Stimulated activated CD4-positive, alpha-beta T cell treated with anti-CD3 and anti-CD28 coated beads, Interleukin-1b, Interleukin-23, amount 100 ng/mL, for 4 hours (primary cell): ENCODE data around the gene ENAH.
"Not testable (repeated sequence)": the region's sequence is repeated elsewhere in the genome, so short reads cannot be mapped to it uniquely, and the experiment has no call there.

ENCODE experiments used
- DNase-seq, 2 donors: peaks; one replicate each; pipeline ENCODE4 v3.0.0-alpha.2; 2020; ENCODE audit warnings: low read depth in 2 of 2

Gene ENAH

GRCh38 chr1:225674381-225674780 is 21.5 kb upstream of the ENAH start:
- DNase-seq = no peak

- DNase-seq = no peak
Observed at GRCh38 chr1:225670806-225671733, 18.1 kb upstream of the ENAH start.

- no peak for DNase-seq
Observed at GRCh38 chr1:225670356-225670755, 17.4 kb upstream of the ENAH start.

- no peak for DNase-seq
Observed at GRCh38 chr1:225668222-225668621, 15.3 kb upstream of the ENAH start.

- no peak for DNase-seq
Observed at GRCh38 chr1:225667362-225667761, 14.4 kb upstream of the ENAH start.

- no peak for DNase-seq
Observed at GRCh38 chr1:225666495-225666894, 13.6 kb upstream of the ENAH start.

- no peak for DNase-seq
Observed at GRCh38 chr1:225664762-225665161, 11.8 kb upstream of the ENAH start.

GRCh38 chr1:225662155-225662554 is 9.2 kb upstream of the ENAH start:
- no peak for DNase-seq

GRCh38 chr1:225660544-225660946 is 7.6 kb upstream of the ENAH start:
- no peak for DNase-seq

GRCh38 chr1:225658041-225658440 is 5.1 kb upstream of the ENAH start:
- no peak for DNase-seq

- no peak for DNase-seq
Observed at GRCh38 chr1:225657462-225657989, 4.6 kb upstream of the ENAH start.

- DNase-seq = not testable (repeated sequence)
Observed at GRCh38 chr1:225656259-225656655, 3.3 kb upstream of the ENAH start.

GRCh38 chr1:225655509-225656258 is 2.8 kb upstream of the ENAH start:
- no peak for DNase-seq

- no peak for DNase-seq
Observed at GRCh38 chr1:225654688-225655508, 2.0 kb upstream of the ENAH start.

GRCh38 chr1:225654277-225654597 is 1.3 kb upstream of the ENAH start:
- no peak for DNase-seq

- peak in 1 of 2 donors; percentile 9 for DNase-seq
Observed at GRCh38 chr1:225653463-225654276, 747 bp upstream of the ENAH start.

GRCh38 chr1:225651872-225652728 is 823 bp downstream of the ENAH start:
- DNase-seq = no peak

- DNase-seq = no peak
Observed at GRCh38 chr1:225651376-225651871, 1.5 kb downstream of the ENAH start.

- no peak for DNase-seq
Observed at GRCh38 chr1:225650179-225650578, 2.7 kb downstream of the ENAH start.
